ENCODE measurements around the gene SFMBT2. TPM values are rescaled to one million over a fixed set of nuclear protein-coding genes. Genes with fewer than 3 reads are reported as not detected.

The SFMBT2 gene
- total RNA-seq, 1 experiment from 2014 or later, result 0.02 TPM

GRCh38 chr10:7405637-7406036, 5.2 kb downstream of the SFMBT2 start:
- Histone ChIP-seq H3K9me2 (ENCODE audit: insufficient read depth) (no peaks in the 10 kb centered on the region), H3K9ac (ENCODE audit: low read length) (no peak overlapping the region), H3K9me3 (ENCODE audit: control insufficient read depth in 1 of 2, insufficient read depth in 1 of 2, low read depth in 1 of 2, low read length in 2 of 2) (no peaks in the 10 kb centered on the region), H3K4me2 (ENCODE audit: low read length) (no peak overlapping the region), H3K27ac (ENCODE audit: low read depth, low read length) (no peak overlapping the region), H3K27me3 (ENCODE audit: insufficient read depth, low read length) (peaks cover 6% of the 10 kb centered on the region; the same call in 1 of the 2 replicates), H4K20me1 (ENCODE audit: insufficient read depth) (no peaks in the 10 kb centered on the region), H3K36me3 (ENCODE audit: control insufficient read depth in 1 of 2, insufficient read depth in 2 of 2, low read length in 2 of 2) (no peaks in the 10 kb centered on the region), H2AFZ (ENCODE audit: low read depth, low read length, poor library complexity, severe bottlenecking) (no peak overlapping the region), H3K79me2 (ENCODE audit: insufficient read depth, low read length) (no peaks in the 10 kb centered on the region), H3K4me3 (replicated peaks in 1 of 2; ENCODE audit: low read depth in 1 of 2, low read length in 2 of 2) (no peak overlapping the region), H3K4me1 (ENCODE audit: control insufficient read depth in 1 of 2, insufficient read depth in 2 of 2, low read length in 2 of 2) (no peaks in the 10 kb centered on the region)
- no peak for ATAC-seq
- BruUV-seq (replicated peaks), result no TSS peak
- ChIA-PET POLR2A (no interaction called here), RAD21 (ENCODE audit: low non-redundant PET in 1 of 2, low total read pairs in 2 of 2, uncharacterized antibody in 2 of 2, unreplicated experiment in 2 of 2) (no interaction called here), CTCF (no interaction called here)
- TF ChIP-seq SIN3A (IDR thresholded peaks at IDR 0.05; ENCODE audit: low read depth), result no peak
- intact Hi-C loops (cut with micrococcal nuclease), result no loop called here
- DNase-seq (ENCODE audit: low read depth, low spot score), result no peak

GRCh38 chr10:7403620-7404019, 7.2 kb downstream of the SFMBT2 start:
- Histone ChIP-seq H3K4me2 (ENCODE audit: low read length) (no peak overlapping the region), H3K27me3 (ENCODE audit: insufficient read depth, low read length) (peaks cover 6% of the 10 kb centered on the region; the same call in 1 of the 2 replicates), H3K9me3 (ENCODE audit: control insufficient read depth in 1 of 2, insufficient read depth in 1 of 2, low read depth in 1 of 2, low read length in 2 of 2) (no peaks in the 10 kb centered on the region), H4K20me1 (ENCODE audit: insufficient read depth) (no peaks in the 10 kb centered on the region), H3K79me2 (ENCODE audit: insufficient read depth, low read length) (no peaks in the 10 kb centered on the region), H3K27ac (ENCODE audit: low read depth, low read length) (no peak overlapping the region), H3K9me2 (ENCODE audit: insufficient read depth) (no peaks in the 10 kb centered on the region), H3K4me3 (replicated peaks in 1 of 2; ENCODE audit: low read depth in 1 of 2, low read length in 2 of 2) (no peak overlapping the region), H2AFZ (ENCODE audit: low read depth, low read length, poor library complexity, severe bottlenecking) (no peak overlapping the region), H3K36me3 (ENCODE audit: control insufficient read depth in 1 of 2, insufficient read depth in 2 of 2, low read length in 2 of 2) (no peaks in the 10 kb centered on the region), H3K4me1 (ENCODE audit: control insufficient read depth in 1 of 2, insufficient read depth in 2 of 2, low read length in 2 of 2) (no peaks in the 10 kb centered on the region), H3K9ac (ENCODE audit: low read length) (no peak overlapping the region)
- ChIA-PET CTCF (no interaction called here), RAD21 (ENCODE audit: low non-redundant PET in 1 of 2, low total read pairs in 2 of 2, uncharacterized antibody in 2 of 2, unreplicated experiment in 2 of 2) (no interaction called here), POLR2A (no interaction called here)
- intact Hi-C loops (cut with micrococcal nuclease), result no loop called here
- TF ChIP-seq CBX3 (IDR thresholded peaks at IDR 0.05; ENCODE audit: low read depth), result no peak
- no peak for TF ChIP-seq ZBTB33 (IDR thresholded peaks at IDR 0.05; ENCODE audit: extremely low read depth, insufficient replicate concordance, low read length)
- TF ChIP-seq FOSL1 (IDR thresholded peaks at IDR 0.05; ENCODE audit: low read depth), result no peak
- TF ChIP-seq ELF1 (IDR thresholded peaks at IDR 0.05; ENCODE audit: borderline replicate concordance, low read depth), result no peak
- no peak for TF ChIP-seq SRF (IDR thresholded peaks at IDR 0.05; ENCODE audit: low read depth)
- TF ChIP-seq ATF3 (IDR thresholded peaks at IDR 0.05), result no peak
- TF ChIP-seq EGR1 (IDR thresholded peaks at IDR 0.05; ENCODE audit: low read depth), result no peak
- no peak for DNase-seq (ENCODE audit: low read depth, low spot score)
- no TSS peak for BruUV-seq (replicated peaks)
- no peak for ATAC-seq

Data from HCT116 (cell line).